Gastrocnemius medialis (tissue), 4 donors: Measurements from ENCODE around the gene EPHX1. TPM values are rescaled to one million over a fixed set of nuclear protein-coding genes. Genes with fewer than 3 reads are reported as not detected.
"Not testable (repeated sequence)": the region's sequence is repeated elsewhere in the genome, so short reads cannot be mapped to it uniquely, and the experiment has no call there.

Experiments used
- ATAC-seq, 2 donors: fragments of 150-250 bp; one replicate each; pipeline ENCODE4 v1.9.1; 2016
- DNase-seq, 2 donors: peaks; one replicate each; pipeline ENCODE4 v3.0.0-alpha.2; 2019
- H3K27ac ChIP-seq, 4 donors: fragments of 200-600 bp; sonication (generic); 1 replicate in 1 of 4; 2 replicates in 3 of 4; pipeline ENCODE4 v1.5.1; 2016 to 2018; ENCODE audit warnings: mild to moderate bottlenecking in 2 of 4, moderate library complexity in 1 of 4
- H3K27me3 ChIP-seq, 3 donors: fragments of 200-600 bp; sonication (generic) in 2 of 3; 1 replicate in 1 of 3; 2 replicates in 2 of 3; pipeline versions ENCODE4 v1.5.1 to v1.6.0; 2016 to 2019; ENCODE audit warnings: mild to moderate bottlenecking in 1 of 3, moderate library complexity in 1 of 3
- H3K36me3 ChIP-seq, 2 donors: fragments of 200-600 bp; sonication (generic) in 1 of 2; one replicate each; pipeline ENCODE4 v1.5.1; 2017 to 2018
- H3K4me1 ChIP-seq, 2 donors: fragments of 200-600 bp; sonication (generic) in 1 of 2; one replicate each; pipeline ENCODE4 v1.5.1; 2016 to 2017; ENCODE audit warnings: mild to moderate bottlenecking in 2 of 2
- H3K4me3 ChIP-seq, 4 donors: fragments of 200-600 bp; sonication (generic) in 3 of 4; 1 replicate in 1 of 4; 2 replicates in 3 of 4; pipeline ENCODE4 v1.5.1; 2016 to 2019; ENCODE audit warnings: mild to moderate bottlenecking in 2 of 4
- H3K9me3 ChIP-seq, 3 donors: fragments of 200-600 bp; sonication (generic) in 2 of 3; 1 replicate in 1 of 3; 2 replicates in 2 of 3; pipeline ENCODE4 v1.5.1; 2016 to 2019
- POLR2A ChIP-seq, 2 donors: fragments of 450-650 bp; IDR thresholded peaks; one replicate each; pipeline ENCODE4 v1.6.1; 2017; ENCODE audit warnings: antibody characterized with exemption in 2 of 2, mild to moderate bottlenecking in 2 of 2, moderate library complexity in 2 of 2
- in situ Hi-C, 4 donors: fragments of 200-750 bp; cut with MboI; loops; one replicate each; pipeline versions ENCODE4 v1.15.0 to v1.8.0; 2017; ENCODE audit warnings: low sequenced_read_pairs in 4 of 4
- intact Hi-C: fragments of 100-400 bp; cut with DNase I; formaldehyde crosslinking; loops from one replicate; pipeline ENCODE4 v1.15.1; 2023; ENCODE audit warnings: low total_unique reads
- total RNA-seq, 4 donors: library from RNA; depleted of rRNA; stranded (reverse); fragments of >200 nt; gene quantifications; one replicate each; pipeline versions ENCODE4 v1.1.0 to v1.2.3, GENCODE V29; 2016
- TF ChIP-seq, protein P1 (sequence below), 5 experiments: fragments of 450-650 bp in 3 of 5; fragments of 200-600 bp in 2 of 5; sonication (generic) in 2 of 5; IDR thresholded peaks in 4 of 5; conservative IDR thresholded peaks in 1 of 5; 1 replicate in 4 of 5; 2 replicates in 1 of 5; pipeline ENCODE4 v1.5.1; 2016 to 2019; ENCODE audit warnings: antibody characterized with exemption in 5 of 5, mild to moderate bottlenecking in 3 of 5, moderate library complexity in 3 of 5

EPHX1 gene
- total RNA-seq, 4 donors from 2014 or later = 65.7 to 155 (median 108) TPM

DNA sequence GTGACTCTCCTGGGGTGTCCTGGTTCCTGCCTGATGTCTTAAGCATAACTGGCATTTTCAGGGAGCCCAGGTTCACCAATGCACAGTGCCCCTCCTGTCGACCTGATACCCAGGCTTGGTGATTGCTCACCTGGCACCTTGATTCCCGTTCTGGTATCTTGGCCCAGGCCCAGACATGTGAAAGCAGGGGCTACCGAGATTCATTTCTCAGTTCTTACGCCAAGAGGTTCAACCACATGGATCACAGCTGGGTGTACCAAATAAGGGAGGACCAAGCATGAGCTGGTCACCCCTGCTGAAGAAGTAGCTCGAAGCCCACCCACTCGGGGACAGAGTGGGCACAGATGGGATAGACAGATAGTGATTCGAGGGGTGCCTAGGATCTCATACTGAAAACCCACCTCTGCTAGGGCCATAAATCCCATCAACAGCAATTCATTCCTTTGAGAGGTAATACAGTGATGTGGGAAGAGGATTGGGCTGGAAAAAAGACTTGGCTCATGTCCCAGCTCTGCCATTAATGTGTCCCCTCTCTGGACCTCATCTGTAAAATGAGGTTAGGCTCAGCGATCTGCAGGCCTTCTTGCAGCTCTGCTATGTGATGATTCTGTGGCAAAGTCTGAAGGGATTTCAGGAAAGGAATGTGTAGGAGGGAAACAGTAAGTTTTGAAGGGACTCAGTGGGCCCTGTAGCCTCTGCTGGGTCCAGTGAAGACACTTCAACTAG lies 2.7 kb downstream of the EPHX1 start:
- H3K4me3 ChIP-seq = no peak overlapping the region
- no peak for ATAC-seq
- DNase-seq = no peak
- no peak for TF ChIP-seq POLR2A (IDR thresholded peaks at IDR 0.05)
- TF ChIP-seq, protein P1, sequence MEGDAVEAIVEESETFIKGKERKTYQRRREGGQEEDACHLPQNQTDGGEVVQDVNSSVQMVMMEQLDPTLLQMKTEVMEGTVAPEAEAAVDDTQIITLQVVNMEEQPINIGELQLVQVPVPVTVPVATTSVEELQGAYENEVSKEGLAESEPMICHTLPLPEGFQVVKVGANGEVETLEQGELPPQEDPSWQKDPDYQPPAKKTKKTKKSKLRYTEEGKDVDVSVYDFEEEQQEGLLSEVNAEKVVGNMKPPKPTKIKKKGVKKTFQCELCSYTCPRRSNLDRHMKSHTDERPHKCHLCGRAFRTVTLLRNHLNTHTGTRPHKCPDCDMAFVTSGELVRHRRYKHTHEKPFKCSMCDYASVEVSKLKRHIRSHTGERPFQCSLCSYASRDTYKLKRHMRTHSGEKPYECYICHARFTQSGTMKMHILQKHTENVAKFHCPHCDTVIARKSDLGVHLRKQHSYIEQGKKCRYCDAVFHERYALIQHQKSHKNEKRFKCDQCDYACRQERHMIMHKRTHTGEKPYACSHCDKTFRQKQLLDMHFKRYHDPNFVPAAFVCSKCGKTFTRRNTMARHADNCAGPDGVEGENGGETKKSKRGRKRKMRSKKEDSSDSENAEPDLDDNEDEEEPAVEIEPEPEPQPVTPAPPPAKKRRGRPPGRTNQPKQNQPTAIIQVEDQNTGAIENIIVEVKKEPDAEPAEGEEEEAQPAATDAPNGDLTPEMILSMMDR (IDR thresholded peaks at IDR 0.05 in 4 of 5, conservative IDR thresholded peaks at IDR 0.05 in 1 of 5) = no peak
- H3K36me3 ChIP-seq = no peaks in the 10 kb centered on the region
- peaks cover 65 to 74% of the 10 kb centered on the region in 2 donors for H3K4me1 ChIP-seq
- intact Hi-C loops (loop anchor here (2.0 kb wide), 1 partner anchor 112 kb away; the partner anchor contains the start of gene PYCR2), in situ Hi-C loops (no loop called here)
- no peaks in the 10 kb centered on the region for H3K9me3 ChIP-seq
- peak overlapping the region; percentile 94 to 97 (median 96) for H3K27ac ChIP-seq
- H3K27me3 ChIP-seq = no peaks in the 10 kb centered on the region

DNA sequence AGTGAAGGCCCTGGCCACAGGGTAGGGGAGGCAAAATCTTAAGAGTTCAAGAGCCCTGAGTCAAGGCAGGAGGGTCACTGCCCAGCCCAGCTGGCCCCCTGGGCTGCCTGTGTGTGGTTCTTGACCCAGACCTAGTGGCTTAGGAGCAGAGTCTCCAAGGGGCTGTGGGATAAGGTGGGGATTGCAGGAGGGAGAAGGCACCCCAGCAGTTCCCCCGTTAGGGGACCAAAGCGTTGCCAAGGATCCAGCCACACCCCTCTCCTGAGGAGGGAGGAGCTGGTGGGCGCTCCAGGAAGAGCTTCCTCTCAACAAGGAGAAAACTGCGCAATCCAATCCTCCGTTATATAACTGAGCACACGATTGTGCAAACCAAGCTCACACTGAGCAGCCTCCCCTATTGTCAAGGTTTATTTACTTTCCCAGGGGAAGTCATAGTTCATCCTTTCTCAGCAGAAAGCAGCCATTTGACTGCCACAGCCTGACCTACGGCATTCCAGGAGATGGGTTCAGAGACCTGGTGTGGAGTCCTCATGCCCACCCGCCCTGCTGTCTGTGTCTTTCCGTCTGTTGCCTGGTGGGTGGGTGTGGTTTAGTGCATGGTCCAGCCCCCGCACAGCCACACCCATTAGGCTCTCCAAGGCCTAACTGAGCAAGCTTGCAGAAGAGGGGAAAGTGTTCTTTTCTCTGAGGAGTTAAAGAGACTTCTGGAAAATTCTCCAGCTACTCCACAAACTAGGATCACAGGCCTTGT lies 3.5 kb downstream of the EPHX1 start:
- Histone ChIP-seq H3K27ac (peak overlapping the region; percentile 94 to 97 (median 96)), H3K4me3 (peak overlapping the region in 2 of 4 donors; percentile 10 to 19), H3K4me1 (peaks cover 73 to 82% of the 10 kb centered on the region in 2 donors), H3K36me3 (no peaks in the 10 kb centered on the region), H3K9me3 (no peaks in the 10 kb centered on the region), H3K27me3 (no peaks in the 10 kb centered on the region)
- ATAC-seq = peak in 1 of 2 donors; percentile 7
- peak; percentile 7 to 31 for TF ChIP-seq POLR2A (IDR thresholded peaks at IDR 0.05)
- TF ChIP-seq, protein P1 (IDR thresholded peaks at IDR 0.05 in 4 of 5, conservative IDR thresholded peaks at IDR 0.05 in 1 of 5) = no peak
- in situ Hi-C loops (no loop called here), intact Hi-C loops (loop anchor here (2.0 kb wide), 1 partner anchor 111 kb away; the partner anchor contains the start of gene PYCR2)
- DNase-seq = peak in 1 of 2 donors; percentile 62

DNA sequence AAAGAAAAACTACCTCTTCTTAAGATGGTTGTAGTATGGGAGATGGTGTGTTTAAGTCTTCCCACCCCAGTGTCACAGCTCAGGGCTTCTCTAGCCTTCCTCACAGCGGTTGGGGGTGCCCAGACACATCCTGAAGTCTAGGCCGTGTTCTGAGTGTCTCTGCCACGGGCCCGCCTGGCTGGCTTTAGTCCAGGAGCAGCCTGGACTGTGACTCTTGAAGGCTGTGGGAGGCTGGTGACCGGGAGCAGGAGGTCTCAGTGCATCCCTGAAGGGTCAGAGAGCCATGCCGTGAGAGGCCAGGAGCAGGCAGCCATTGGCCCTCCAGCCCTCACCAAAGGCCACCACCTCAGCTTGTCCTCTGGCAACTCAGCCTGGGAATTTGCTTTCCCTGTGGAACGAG lies 4.5 kb downstream of the EPHX1 start:
- DNase-seq (no peak), ATAC-seq (no peak)
- Histone ChIP-seq H3K9me3 (no peaks in the 10 kb centered on the region), H3K4me1 (peaks cover 80 to 87% of the 10 kb centered on the region in 2 donors), H3K27me3 (no peaks in the 10 kb centered on the region), H3K36me3 (no peaks in the 10 kb centered on the region), H3K4me3 (no peak overlapping the region), H3K27ac (peak overlapping the region; percentile 94 to 97 (median 96))
- TF ChIP-seq POLR2A (IDR thresholded peaks at IDR 0.05) = no peak
- TF ChIP-seq, protein P1 (IDR thresholded peaks at IDR 0.05 in 4 of 5, conservative IDR thresholded peaks at IDR 0.05 in 1 of 5) = no peak
- intact Hi-C loops = no loop called here
- in situ Hi-C loops = no loop called here

DNA sequence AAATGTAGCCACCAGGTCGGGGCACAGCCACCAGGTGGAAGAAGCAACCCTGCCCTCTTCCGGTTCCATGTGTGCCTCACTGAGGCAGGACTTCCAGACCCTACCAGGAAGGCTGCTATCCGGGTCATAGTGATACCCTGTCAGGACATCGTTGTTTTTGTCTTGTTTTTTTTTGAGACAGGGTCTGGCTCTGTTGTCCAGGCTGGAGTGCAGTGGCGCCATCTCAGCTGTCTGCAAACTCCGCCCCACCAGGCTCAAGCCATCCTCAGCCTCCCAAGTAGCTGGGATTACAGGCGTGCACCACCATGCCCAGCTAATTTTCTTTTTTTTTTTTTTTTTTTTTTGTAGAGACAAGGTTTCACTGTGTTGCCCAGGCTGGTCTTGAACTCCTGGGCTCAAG lies 5.2 kb downstream of the EPHX1 start:
- Histone ChIP-seq H3K27ac (peak overlapping the region; percentile 94 to 97 (median 96)), H3K4me1 (peaks cover 87 to 90% of the 10 kb centered on the region in 2 donors)
- in situ Hi-C loops, intact Hi-C loops, H3K36me3 ChIP-seq, H3K4me3 ChIP-seq, DNase-seq, ATAC-seq, H3K9me3 ChIP-seq, H3K27me3 ChIP-seq: not testable (repeated sequence)
